Neural cell (in vitro differentiated cells): ENCODE measurements around the gene HDAC4. TPM values are rescaled to one million over a fixed set of nuclear protein-coding genes. Genes with fewer than 3 reads are reported as not detected.

ENCODE experiments used
- H2AFZ ChIP-seq: fragments of 200-600, 300-800 bp; sonication (generic), shearing (Covaris generic); 2 replicates; pipeline ENCODE4 v1.6.0; 2014; ENCODE audit warnings: low read depth, mild to moderate bottlenecking, antibody characterized with exemption, low read length, moderate library complexity
- H3F3A ChIP-seq: fragments of 200-600 bp; shearing (Covaris generic); 2 replicates; pipeline ENCODE4 v1.6.1; 2016; ENCODE audit warnings: mild to moderate bottlenecking, moderate library complexity, mixed read lengths, antibody characterized with exemption, low read length; ENCODE audit not compliant: insufficient read depth, poor library complexity, severe bottlenecking
- H3K27ac ChIP-seq: fragments of 200-600, 300-800 bp; sonication (generic), shearing (Covaris generic); 2 replicates; pipeline ENCODE4 v1.5.1; 2014; ENCODE audit warnings: mild to moderate bottlenecking, low read length, moderate library complexity
- H3K27me3 ChIP-seq: fragments of 300-800, 200-600 bp; sonication (generic), shearing (Covaris generic); 2 replicates; pipeline ENCODE4 v1.6.0; 2014; ENCODE audit warnings: mild to moderate bottlenecking, low read depth, low read length, moderate library complexity; ENCODE audit not compliant: insufficient read depth
- H3K36me3 ChIP-seq: fragments of 300-800, 200-600 bp; sonication (generic), shearing (Covaris generic); 2 replicates; pipeline ENCODE4 v1.5.1; 2014; ENCODE audit warnings: mild to moderate bottlenecking, antibody characterized with exemption, low read length, moderate library complexity; ENCODE audit not compliant: insufficient read depth
- H3K4me2 ChIP-seq: fragments of 300-800, 200-600 bp; sonication (generic), shearing (Covaris generic); 2 replicates; pipeline ENCODE4 v1.6.0; 2014; ENCODE audit warnings: mild to moderate bottlenecking, low read length
- H3K4me3 ChIP-seq: fragments of 300-800, 200-600 bp; sonication (generic), shearing (Covaris generic); 2 replicates; pipeline ENCODE4 v1.5.1; 2014; ENCODE audit warnings: mild to moderate bottlenecking, low read length, moderate library complexity
- H3K79me2 ChIP-seq: fragments of 200-600 bp; shearing (Covaris generic); replicated peaks from 2 replicates; pipeline ENCODE4 v1.6.0; 2014; ENCODE audit warnings: mild to moderate bottlenecking, low read length, moderate library complexity; ENCODE audit not compliant: insufficient read depth
- H3K9ac ChIP-seq: fragments of 300-800, 200-600 bp; sonication (generic), shearing (Covaris generic); 2 replicates; pipeline ENCODE4 v1.6.1; 2016; ENCODE audit warnings: mild to moderate bottlenecking, low read length, mixed read lengths
- H3K9me2 ChIP-seq: fragments of 200-600 bp; shearing (Covaris generic); 2 replicates; pipeline ENCODE4 v1.6.1; 2016; ENCODE audit warnings: mild to moderate bottlenecking, low read length, mixed read lengths; ENCODE audit not compliant: insufficient read depth
- H3K9me3 ChIP-seq: fragments of 200-600, 300-800 bp; sonication (generic), shearing (Covaris generic); 2 replicates; pipeline ENCODE4 v1.6.1; 2016; ENCODE audit warnings: mild to moderate bottlenecking, mixed run types, low read length, moderate library complexity, mixed read lengths
- H4K20me1 ChIP-seq: fragments of 200-600 bp; shearing (Covaris generic); 2 replicates; pipeline ENCODE4 v1.6.1; 2016; ENCODE audit warnings: mild to moderate bottlenecking, mixed run types; ENCODE audit not compliant: insufficient read depth
- EP300 ChIP-seq: fragments of 450-650 bp; conservative IDR thresholded peaks from 2 replicates; pipeline ENCODE4 v1.6.1; 2014; ENCODE audit warnings: antibody characterized with exemption, mild to moderate bottlenecking, moderate library complexity; ENCODE audit not compliant: poor library complexity, severe bottlenecking
- EZH2 ChIP-seq: fragments of 200-600, 300-800 bp; shearing (Covaris generic), sonication (generic); IDR thresholded peaks from 2 replicates; pipeline ENCODE4 v1.6.1; 2014; ENCODE audit warnings: antibody characterized with exemption, low read length, borderline replicate concordance, mild to moderate bottlenecking; ENCODE audit not compliant: insufficient read depth, poor library complexity, severe bottlenecking
- MXI1 ChIP-seq: fragments of 450-650 bp; conservative IDR thresholded peaks from 2 replicates; pipeline ENCODE4 v1.6.1; 2014; ENCODE audit warnings: antibody characterized with exemption, mild to moderate bottlenecking; ENCODE audit not compliant: poor library complexity, severe bottlenecking
- POLR2AphosphoS5 ChIP-seq: IDR thresholded peaks from 2 replicates; pipeline ENCODE4 v1.6.1; 2012
- RAD21 ChIP-seq: fragments of 450-650 bp; conservative IDR thresholded peaks from 2 replicates; pipeline ENCODE4 v1.6.1; 2014; ENCODE audit warnings: antibody characterized with exemption, mild to moderate bottlenecking, moderate library complexity
- SMC3 ChIP-seq: fragments of 450-650 bp; conservative IDR thresholded peaks from 2 replicates; pipeline ENCODE4 v1.6.1; 2014; ENCODE audit warnings: antibody characterized with exemption, mild to moderate bottlenecking, moderate library complexity; ENCODE audit not compliant: poor library complexity
- TAF1 ChIP-seq: IDR thresholded peaks from 2 replicates; pipeline ENCODE4 v1.6.1; 2012; ENCODE audit warnings: low read depth
- polyA plus RNA-seq: library from polyadenylated mRNA; depleted of rRNA; stranded (reverse); fragments of >200 nt; gene quantifications from 2 replicates; pipeline ENCODE4 v1.2.3, GENCODE V29; 2014
- TF ChIP-seq, protein P1 (sequence below): IDR thresholded peaks from 2 replicates; pipeline ENCODE4 v1.6.1; 2012; ENCODE audit warnings: borderline replicate concordance
- TF ChIP-seq, protein P2 (sequence below): fragments of 450-650 bp; IDR thresholded peaks from 2 replicates; pipeline ENCODE4 v1.5.1; 2014; ENCODE audit warnings: antibody characterized with exemption, mild to moderate bottlenecking, moderate library complexity; ENCODE audit not compliant: poor library complexity, severe bottlenecking

The HDAC4 gene
- polyA plus RNA-seq, 1 donor from 2014 or later, result 3.4 TPM

DNA sequence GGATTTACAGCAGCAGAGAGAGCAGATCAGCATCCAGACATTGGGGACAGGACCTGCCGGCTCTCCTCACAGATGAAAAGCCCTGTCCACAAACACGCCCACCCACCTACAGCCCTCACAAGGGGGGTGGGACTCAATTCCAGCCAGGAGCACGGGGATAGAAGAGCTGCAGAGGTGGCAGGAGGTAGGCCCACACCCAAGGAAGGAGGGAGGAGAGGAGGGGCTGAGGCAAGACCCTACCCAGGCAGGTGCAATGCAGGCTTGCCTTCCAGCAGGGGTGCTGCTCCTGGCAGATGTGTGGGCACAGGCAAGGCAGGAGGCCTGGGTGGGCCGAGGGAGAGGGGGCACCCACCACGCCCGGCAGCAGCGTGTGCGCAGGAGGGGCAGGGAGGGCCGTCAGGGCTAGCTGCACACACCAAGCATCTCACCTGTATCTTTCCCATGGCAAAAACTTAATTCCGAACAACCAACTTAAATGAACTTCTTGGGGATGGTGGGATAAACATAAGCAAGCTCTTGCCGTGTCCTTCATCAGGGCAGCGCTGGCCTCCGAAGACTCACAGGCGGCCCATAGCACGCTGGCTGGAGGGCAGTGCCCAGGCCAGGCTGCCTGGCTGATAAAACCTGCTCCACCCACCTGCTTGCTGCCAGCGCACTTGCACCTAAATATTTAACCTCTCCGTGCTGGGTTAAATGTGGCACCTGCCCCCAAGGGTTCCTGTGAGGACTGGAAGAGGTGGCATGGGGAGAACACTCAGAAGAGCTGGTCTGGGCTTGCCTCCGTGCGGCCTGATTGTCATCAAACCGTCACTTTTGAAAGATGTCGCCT lies 219.5 kb downstream of the HDAC4 start:
- Histone ChIP-seq H4K20me1 (no peaks in the 10 kb centered on the region), H3K9ac (peak overlapping the region; percentile 56), H3K27ac (peak overlapping the region; percentile 77), H2AFZ (peak overlapping the region; percentile 65), H3K79me2 (no peaks in the 10 kb centered on the region), H3K27me3 (no peaks in the 10 kb centered on the region), H3F3A (no peaks in the 10 kb centered on the region), H3K9me3 (peaks cover 8% of the 10 kb centered on the region), H3K36me3 (no peaks in the 10 kb centered on the region), H3K9me2 (no peaks in the 10 kb centered on the region), H3K4me2 (no peak overlapping the region), H3K4me3 (peak overlapping the region; percentile 36)
- TF ChIP-seq MXI1 (peak; percentile 5), TAF1 (no peak)

DNA sequence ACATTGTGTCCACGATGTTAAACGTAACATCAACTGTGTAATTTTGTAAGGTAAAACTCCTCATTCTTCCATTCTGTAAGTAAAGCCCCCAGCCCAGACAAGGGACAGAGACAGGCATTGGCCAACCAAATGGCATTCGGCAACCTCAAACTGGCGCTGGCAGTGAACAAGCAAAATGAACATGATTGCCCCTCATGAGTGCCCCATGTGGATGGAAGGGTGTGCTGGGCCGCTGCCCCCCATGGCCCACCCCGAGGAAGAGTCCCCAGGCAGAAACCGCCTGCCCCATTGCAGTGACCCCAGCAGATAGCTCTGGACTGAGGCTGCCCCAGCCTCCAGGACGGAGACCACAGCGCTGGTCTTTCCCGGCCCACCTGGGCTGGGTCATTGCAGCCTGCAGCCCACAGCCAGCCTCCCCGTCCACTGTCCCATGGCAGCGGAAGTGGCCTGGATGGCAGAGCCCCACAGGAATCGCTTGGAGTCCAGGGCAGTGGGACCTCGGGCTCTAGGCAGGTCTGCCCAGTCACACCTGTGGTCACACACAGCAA lies 220.2 kb downstream of the HDAC4 start:
- Histone ChIP-seq H3K9me2 (no peaks in the 10 kb centered on the region), H3K9ac (no peak overlapping the region), H3K79me2 (no peaks in the 10 kb centered on the region), H3K27me3 (no peaks in the 10 kb centered on the region), H3K36me3 (no peaks in the 10 kb centered on the region), H2AFZ (no peak overlapping the region), H3F3A (no peaks in the 10 kb centered on the region), H3K27ac (no peak overlapping the region), H3K4me2 (no peak overlapping the region), H3K4me3 (no peak overlapping the region), H4K20me1 (no peaks in the 10 kb centered on the region), H3K9me3 (peaks cover 8% of the 10 kb centered on the region)
- TF ChIP-seq MXI1, result no peak
- TF ChIP-seq EZH2, result no peak
- no peak for TF ChIP-seq TAF1
- no peak for TF ChIP-seq POLR2AphosphoS5
- TF ChIP-seq, protein P1, sequence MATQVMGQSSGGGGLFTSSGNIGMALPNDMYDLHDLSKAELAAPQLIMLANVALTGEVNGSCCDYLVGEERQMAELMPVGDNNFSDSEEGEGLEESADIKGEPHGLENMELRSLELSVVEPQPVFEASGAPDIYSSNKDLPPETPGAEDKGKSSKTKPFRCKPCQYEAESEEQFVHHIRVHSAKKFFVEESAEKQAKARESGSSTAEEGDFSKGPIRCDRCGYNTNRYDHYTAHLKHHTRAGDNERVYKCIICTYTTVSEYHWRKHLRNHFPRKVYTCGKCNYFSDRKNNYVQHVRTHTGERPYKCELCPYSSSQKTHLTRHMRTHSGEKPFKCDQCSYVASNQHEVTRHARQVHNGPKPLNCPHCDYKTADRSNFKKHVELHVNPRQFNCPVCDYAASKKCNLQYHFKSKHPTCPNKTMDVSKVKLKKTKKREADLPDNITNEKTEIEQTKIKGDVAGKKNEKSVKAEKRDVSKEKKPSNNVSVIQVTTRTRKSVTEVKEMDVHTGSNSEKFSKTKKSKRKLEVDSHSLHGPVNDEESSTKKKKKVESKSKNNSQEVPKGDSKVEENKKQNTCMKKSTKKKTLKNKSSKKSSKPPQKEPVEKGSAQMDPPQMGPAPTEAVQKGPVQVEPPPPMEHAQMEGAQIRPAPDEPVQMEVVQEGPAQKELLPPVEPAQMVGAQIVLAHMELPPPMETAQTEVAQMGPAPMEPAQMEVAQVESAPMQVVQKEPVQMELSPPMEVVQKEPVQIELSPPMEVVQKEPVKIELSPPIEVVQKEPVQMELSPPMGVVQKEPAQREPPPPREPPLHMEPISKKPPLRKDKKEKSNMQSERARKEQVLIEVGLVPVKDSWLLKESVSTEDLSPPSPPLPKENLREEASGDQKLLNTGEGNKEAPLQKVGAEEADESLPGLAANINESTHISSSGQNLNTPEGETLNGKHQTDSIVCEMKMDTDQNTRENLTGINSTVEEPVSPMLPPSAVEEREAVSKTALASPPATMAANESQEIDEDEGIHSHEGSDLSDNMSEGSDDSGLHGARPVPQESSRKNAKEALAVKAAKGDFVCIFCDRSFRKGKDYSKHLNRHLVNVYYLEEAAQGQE, result no peak
- TF ChIP-seq RAD21, result no peak

DNA sequence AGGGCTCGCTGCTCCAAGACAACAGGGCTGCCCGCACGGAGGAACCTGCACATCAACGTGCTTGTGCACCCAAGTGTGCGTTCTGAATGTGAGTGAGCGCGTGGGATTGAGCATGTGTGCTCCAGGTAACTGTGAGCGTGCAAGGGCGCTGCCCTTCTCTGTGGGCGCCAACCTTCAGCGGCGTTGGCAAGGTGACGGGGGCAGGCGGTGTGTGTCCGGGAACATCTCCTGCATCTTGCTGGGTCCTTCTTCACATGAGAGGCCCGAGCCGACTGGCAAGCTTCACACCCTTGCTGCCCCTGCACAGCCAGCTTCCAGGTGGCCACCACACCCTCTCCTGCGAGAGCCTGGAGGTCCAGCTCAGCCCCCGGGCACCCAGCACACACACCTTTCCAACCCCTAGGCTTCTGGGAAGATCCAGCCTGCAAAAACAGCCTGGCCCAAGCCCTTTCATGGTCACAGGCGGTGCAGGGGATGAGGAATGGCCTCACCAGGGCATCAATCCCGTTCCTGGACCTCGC lies 220.9 kb downstream of the HDAC4 start:
- no peak overlapping the region for H2AFZ ChIP-seq
- H3K4me3 ChIP-seq, result no peak overlapping the region
- H3K9me2 ChIP-seq, result no peaks in the 10 kb centered on the region
- H3F3A ChIP-seq, result no peaks in the 10 kb centered on the region
- no peaks in the 10 kb centered on the region for H3K36me3 ChIP-seq
- H3K9ac ChIP-seq, result no peak overlapping the region
- no peaks in the 10 kb centered on the region for H3K27me3 ChIP-seq
- no peaks in the 10 kb centered on the region for H3K79me2 ChIP-seq
- H3K27ac ChIP-seq, result no peak overlapping the region
- H4K20me1 ChIP-seq, result no peaks in the 10 kb centered on the region
- peaks cover 8% of the 10 kb centered on the region for H3K9me3 ChIP-seq
- TF ChIP-seq EP300 (no peak), EZH2 (no peak), MXI1 (no peak), SMC3 (no peak), TAF1 (no peak), POLR2AphosphoS5 (no peak), RAD21 (no peak)
- TF ChIP-seq, protein P2, sequence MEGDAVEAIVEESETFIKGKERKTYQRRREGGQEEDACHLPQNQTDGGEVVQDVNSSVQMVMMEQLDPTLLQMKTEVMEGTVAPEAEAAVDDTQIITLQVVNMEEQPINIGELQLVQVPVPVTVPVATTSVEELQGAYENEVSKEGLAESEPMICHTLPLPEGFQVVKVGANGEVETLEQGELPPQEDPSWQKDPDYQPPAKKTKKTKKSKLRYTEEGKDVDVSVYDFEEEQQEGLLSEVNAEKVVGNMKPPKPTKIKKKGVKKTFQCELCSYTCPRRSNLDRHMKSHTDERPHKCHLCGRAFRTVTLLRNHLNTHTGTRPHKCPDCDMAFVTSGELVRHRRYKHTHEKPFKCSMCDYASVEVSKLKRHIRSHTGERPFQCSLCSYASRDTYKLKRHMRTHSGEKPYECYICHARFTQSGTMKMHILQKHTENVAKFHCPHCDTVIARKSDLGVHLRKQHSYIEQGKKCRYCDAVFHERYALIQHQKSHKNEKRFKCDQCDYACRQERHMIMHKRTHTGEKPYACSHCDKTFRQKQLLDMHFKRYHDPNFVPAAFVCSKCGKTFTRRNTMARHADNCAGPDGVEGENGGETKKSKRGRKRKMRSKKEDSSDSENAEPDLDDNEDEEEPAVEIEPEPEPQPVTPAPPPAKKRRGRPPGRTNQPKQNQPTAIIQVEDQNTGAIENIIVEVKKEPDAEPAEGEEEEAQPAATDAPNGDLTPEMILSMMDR, result no peak
- TF ChIP-seq, protein P1, result no peak
- no peak overlapping the region for H3K4me2 ChIP-seq
